ENCODE measurements around the gene TNFRSF12A.
A peak's percentile ranks its signal among the peaks of the same experiment; 100 is the strongest.

TNFRSF12A gene

GRCh38 chr16:3038256-3038655 lies 18.1 kb downstream of the TNFRSF12A start:
- H3K4me3 ChIP-seq (ENCODE audit: low read depth, low read length): no peak overlapping the region
- TF ChIP-seq CTCF (conservative IDR thresholded peaks at IDR 0.05; ENCODE audit: low read depth, low read length): no peak
- DNase-seq (ENCODE audit: low read depth): no peak

DNA sequence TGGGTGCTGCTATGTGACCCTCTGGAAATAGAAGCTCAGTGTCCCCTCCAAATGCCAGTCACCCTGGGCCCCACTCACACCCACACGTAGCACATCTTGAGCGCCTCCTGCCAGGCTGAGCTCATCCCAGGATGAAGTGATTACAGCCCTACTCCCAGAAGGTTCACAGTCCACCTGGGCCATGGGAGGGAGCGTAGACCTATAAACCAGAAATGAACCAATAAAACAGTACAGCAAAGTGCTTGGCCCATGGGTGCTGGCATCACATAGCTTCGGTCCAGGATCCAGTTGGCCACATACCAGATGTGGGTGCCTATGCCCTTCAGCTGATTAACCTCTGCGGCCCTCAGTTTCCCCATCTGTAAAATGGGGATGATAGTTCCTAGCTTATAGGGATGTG lies 18.7 kb downstream of the TNFRSF12A start:
- no peak for TF ChIP-seq CTCF (conservative IDR thresholded peaks at IDR 0.05; ENCODE audit: low read depth, low read length)
- DNase-seq (ENCODE audit: low read depth): no peak
- no peak overlapping the region for H3K4me3 ChIP-seq (ENCODE audit: low read depth, low read length)

DNA sequence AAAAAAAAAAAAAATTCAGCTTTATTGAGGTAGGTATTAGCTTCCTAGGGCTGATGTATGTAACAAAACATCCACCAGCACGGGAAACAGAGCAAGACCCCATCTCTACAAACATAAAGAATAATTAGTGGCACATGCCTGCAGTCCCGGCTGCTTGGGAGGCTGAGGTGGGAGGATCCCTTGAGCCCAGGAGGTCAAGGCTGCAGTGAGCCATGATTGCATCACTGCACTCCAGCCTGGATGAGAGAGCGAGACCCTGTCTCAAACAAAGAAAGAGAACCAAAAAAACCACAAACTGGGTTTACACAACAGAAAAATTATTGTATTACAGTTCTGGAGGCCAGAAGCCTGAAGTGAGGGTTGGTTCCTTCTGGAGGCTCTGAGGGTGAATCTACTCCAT lies 22.2 kb downstream of the TNFRSF12A start:
- no peak overlapping the region for H3K4me3 ChIP-seq (ENCODE audit: low read depth, low read length)
- no peak for DNase-seq (ENCODE audit: low read depth)
- TF ChIP-seq CTCF (conservative IDR thresholded peaks at IDR 0.05; ENCODE audit: low read depth, low read length): no peak

- DNase-seq (ENCODE audit: low read depth): no peak
- TF ChIP-seq CTCF (conservative IDR thresholded peaks at IDR 0.05; ENCODE audit: low read depth, low read length): no peak
- no peak overlapping the region for H3K4me3 ChIP-seq (ENCODE audit: low read depth, low read length)
Measured at GRCh38 chr16:3044708-3045107, 24.5 kb downstream of the TNFRSF12A start.

DNA sequence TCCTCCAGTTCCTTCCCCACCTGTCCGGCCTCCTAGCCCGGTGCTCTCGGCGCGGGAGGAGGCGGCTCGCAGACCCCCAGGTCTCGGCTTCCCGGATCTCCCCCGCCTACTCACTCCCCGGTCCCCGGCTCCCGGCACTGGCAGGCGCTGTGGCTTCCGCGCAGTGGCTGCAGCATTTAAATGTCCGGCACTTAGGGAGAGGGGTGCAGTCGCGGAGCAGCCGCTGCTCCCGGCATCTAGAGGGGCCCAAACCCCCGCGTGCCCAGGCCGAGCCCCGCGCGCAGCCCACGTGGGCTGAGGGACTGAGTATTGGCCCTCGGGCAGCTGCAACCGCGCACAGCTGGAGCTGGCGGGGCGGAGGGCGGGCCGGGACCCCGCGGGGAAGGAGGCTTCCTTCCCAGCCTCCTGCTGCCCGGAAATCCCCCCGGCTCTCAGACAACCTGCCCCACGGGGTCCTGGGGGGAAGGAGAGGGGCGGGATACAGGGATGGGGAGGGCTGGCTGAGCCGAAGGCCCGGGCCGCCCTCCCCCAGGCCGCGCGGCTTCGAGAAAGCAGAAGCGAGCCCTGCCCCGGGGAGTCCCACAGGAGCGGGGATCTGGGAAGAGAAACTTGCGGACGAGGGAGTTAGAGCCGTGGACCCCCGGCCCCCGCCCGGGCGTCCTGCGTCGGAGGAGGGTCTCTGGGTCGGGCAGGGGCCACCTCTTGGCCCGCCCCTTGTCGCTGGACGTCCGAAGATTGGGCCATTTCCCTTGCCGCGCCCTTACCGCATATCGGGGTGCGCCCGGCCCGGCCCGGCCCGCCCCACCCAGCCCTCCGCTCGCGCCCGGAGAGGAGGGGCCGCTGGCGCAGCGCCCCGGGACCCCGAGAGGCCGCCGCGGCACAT lies 25.8 kb downstream of the TNFRSF12A start, which contains the start of gene MMP25:
Gene MMP25, plus strand, starts transcription at position 804 of the 883 bp plus-strand sequence. CDS start 357 bp downstream, outside the sequence.
- TF ChIP-seq CTCF (conservative IDR thresholded peaks at IDR 0.05; ENCODE audit: low read depth, low read length): no peak
- H3K4me3 ChIP-seq (ENCODE audit: low read depth, low read length): peak within 1 kb of the TSS; percentile 47
- DNase-seq (ENCODE audit: low read depth): no peak

DNA sequence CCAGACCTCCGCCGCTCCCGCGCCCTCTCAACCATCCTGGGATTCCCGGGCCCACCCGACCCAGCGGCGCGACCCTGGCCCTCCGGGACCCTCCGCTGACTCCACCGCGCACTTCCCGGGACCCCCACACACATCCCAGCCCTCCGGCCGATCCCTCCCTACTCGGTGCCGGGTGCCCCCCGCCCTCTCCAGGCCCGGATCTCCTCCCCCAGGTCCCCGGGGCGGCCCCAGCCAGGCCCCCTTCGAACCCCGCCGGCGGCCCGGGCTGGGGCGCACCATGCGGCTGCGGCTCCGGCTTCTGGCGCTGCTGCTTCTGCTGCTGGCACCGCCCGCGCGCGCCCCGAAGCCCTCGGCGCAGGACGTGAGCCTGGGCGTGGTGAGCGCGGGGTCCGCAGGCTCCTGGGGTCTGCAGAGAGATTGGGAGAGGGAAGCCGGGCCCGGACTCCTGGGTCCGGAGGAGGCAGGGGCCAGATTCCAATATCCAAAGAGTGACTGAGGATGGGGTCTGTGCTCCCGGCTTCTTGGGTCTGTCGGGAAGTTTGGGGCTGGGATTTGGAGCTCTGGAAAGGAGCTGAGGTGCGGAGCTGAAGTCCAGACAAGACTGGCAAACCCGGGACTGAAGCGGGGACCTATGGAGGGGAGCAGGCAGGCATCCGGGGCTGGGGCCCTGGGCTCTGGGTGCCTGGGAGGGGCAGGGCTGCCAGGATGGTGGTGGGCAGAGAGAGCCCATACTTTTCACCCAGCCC lies 26.6 kb downstream of the TNFRSF12A start:
- H3K4me3 ChIP-seq (ENCODE audit: low read depth, low read length): no peak overlapping the region
- DNase-seq (ENCODE audit: low read depth): no peak
- TF ChIP-seq CTCF (conservative IDR thresholded peaks at IDR 0.05; ENCODE audit: low read depth, low read length): no peak
